Left colon (tissue), 2 donors: Measurements from ENCODE around the gene SPATS2. TPM values are rescaled to one million over a fixed set of nuclear protein-coding genes. Genes with fewer than 3 reads are reported as not detected.

Source experiments
- ATAC-seq: fragments of 200-7000 bp; cut with Tn5 transposase; one replicate; pipeline ENCODE4 v1.9.1; 2020; ENCODE audit warnings: mild to moderate bottlenecking, moderate library complexity
- DNase-seq, 2 donors: peaks; one replicate each; pipeline ENCODE4 v3.0.0-alpha.2; 2020
- intact Hi-C, 2 donors: fragments of 100-400 bp; cut with DNase I in 1 of 2; cut with micrococcal nuclease in 1 of 2; formaldehyde crosslinking; loops; one replicate each; pipeline versions ENCODE4 v1.11.2 to v1.14.0; 2022; cut with DNase I, micrococcal nuclease
- total RNA-seq, 2 donors: library from RNA; stranded (reverse); fragmentation: NEBNext Ultra II Directional; extraction: Animal tissue kit (Norgen Biotek cat#: 25700); gene quantifications; one replicate each; pipeline ENCODE4 v1.2.1, GENCODE V29; 2021
- donor health status: DM: no; HTN: no; CAD: no.
- donor health status: DM: yes; HTN: yes; CAD: no.

Gene SPATS2
- total RNA-seq, 2 donors from 2014 or later = 15.5 to 18.9 TPM

DNA sequence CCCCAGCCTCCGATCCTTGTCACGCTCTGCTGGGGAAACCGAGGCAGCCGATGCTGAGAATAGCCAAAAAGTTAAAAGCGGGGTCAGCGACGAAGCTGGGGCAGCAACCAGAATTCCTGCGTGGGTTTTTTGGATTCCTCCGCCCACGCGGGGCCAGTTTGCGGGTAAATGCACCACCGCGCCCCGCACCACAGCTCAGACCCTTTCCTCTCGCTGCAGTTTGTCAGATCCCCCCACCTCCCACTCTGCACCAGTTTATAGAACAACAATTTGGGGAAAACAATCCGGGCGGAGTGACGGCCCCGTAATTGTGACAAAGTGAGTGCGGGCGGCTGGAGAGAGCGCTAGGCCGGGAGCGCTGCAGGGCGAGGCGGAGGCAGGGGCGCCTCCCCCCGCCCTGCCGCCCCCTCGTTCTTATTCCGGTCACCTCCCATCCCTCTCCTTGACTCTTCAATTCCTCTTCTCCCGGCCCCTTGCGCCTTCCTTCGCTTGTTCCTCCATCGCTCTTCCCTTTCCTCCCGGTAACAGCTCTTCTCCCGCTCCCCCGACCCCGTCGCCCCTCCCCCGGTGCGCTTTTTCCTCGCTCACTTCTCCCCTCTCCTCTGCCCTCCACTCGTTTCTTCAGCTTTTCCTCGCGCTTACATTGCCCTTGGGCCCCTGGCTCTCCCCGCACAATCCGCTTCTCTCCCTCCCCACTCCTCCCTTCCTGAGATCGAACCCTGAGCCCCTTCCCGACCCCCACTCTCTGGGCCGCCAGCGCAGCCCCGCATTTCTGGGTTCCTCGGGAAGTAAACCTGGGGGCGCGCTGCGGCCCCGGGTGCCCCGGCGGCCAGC is 21.2 kb upstream of the SPATS2 start:
- no peak for ATAC-seq
- DNase-seq = no peak
- intact Hi-C loops = loop anchor here in 1 of 2 donors (10.0 kb wide), 1 partner anchor 169 kb away; no protein-coding TSS in a partner anchor

GRCh38 chr12:49346659-49347310 is 20.5 kb upstream of the SPATS2 start, which contains the start of gene DNAJC22:
Gene DNAJC22 (plus strand): TSS chr12:49346888. CDS start chr12:49348873, 1,985 bp downstream.
- DNase-seq = peak in 1 of 2 donors; percentile 52
- peak; percentile 28 for ATAC-seq
- intact Hi-C loops = loop anchor here in 1 of 2 donors (10.0 kb wide), 1 partner anchor 168 kb away; no protein-coding TSS in a partner anchor

- peak; percentile 89 to 94 for DNase-seq
- peak; percentile 92 for ATAC-seq
- intact Hi-C loops = loop anchor here in 1 of 2 donors (10.0 kb wide), 1 partner anchor 167 kb away; no protein-coding TSS in a partner anchor
Observed at GRCh38 chr12:49347311-49348193, 19.7 kb upstream of the SPATS2 start.

GRCh38 chr12:49348781-49349180 is 18.5 kb upstream of the SPATS2 start:
- DNase-seq = no peak
- intact Hi-C loops = loop anchor here in 1 of 2 donors (10.0 kb wide), 1 partner anchor 166 kb away; no protein-coding TSS in a partner anchor

GRCh38 chr12:49349266-49349665 is 18.0 kb upstream of the SPATS2 start:
- ATAC-seq = no peak
- intact Hi-C loops = loop anchor here in 1 of 2 donors (10.0 kb wide), 1 partner anchor 166 kb away; no protein-coding TSS in a partner anchor
- no peak for DNase-seq

More at GRCh38 chr12:49348781-49349180, 18.5 kb upstream of the SPATS2 start:
- ATAC-seq = no peak

- DNase-seq (no peak), ATAC-seq (no peak)
- intact Hi-C loops = no loop called here
Observed at GRCh38 chr12:49352351-49352750, 14.9 kb upstream of the SPATS2 start.

DNA sequence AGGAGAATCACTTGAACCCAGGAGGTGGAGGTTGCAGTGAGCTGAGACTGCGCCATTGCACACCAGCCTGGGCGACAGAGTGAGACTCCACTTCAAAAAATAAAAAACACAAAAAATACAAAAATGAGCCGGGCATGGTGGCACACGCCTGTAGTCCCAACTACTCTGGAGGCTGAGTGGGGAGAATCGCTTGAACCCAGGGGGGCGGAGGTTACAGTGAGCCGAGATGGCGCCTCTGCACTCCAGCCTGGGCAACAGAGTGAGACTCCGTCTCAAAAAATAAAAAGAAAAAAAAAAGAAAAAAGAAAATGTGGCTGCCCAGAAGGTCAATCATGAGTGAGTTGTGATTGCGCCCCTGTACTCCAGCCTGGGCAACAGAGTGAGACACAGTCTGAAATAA is 11.3 kb upstream of the SPATS2 start:
- ATAC-seq (no peak), DNase-seq (no peak)
- intact Hi-C loops = no loop called here

- no peak for DNase-seq
- ATAC-seq = no peak
- intact Hi-C loops = no loop called here
Observed at GRCh38 chr12:49357103-49357678, 10.1 kb upstream of the SPATS2 start.

- intact Hi-C loops = loop anchor here in 1 of 2 donors (1.0 kb wide), 1 partner anchor 156 kb away; no protein-coding TSS in a partner anchor
- DNase-seq (peak in 1 of 2 donors; percentile 53), ATAC-seq (peak; percentile 80)
Observed at GRCh38 chr12:49358483-49359141, 8.7 kb upstream of the SPATS2 start.

DNA sequence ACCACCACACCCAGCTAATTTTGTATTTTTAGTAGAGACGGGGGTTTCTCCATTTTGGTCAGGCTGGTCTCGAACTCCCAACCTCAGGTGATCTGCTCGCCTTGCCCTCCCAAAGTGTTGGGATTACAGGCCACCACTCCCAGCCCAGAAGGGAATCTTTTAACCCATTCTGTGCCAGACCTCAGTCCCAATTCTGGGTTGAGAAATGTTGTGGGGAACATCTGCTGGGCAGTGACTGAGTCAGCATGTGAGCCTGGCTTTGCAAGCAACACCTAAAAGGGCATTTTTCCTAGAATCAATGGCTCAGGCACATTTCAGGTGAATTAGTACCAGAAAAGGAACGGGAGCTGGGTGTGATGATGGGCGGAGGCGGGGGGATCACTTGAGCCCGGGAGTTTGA is 7.6 kb upstream of the SPATS2 start:
- DNase-seq (no peak), ATAC-seq (no peak)
- intact Hi-C loops = loop anchor here in 1 of 2 donors (5.0 kb wide), 1 partner anchor 158 kb away; no protein-coding TSS in a partner anchor

DNA sequence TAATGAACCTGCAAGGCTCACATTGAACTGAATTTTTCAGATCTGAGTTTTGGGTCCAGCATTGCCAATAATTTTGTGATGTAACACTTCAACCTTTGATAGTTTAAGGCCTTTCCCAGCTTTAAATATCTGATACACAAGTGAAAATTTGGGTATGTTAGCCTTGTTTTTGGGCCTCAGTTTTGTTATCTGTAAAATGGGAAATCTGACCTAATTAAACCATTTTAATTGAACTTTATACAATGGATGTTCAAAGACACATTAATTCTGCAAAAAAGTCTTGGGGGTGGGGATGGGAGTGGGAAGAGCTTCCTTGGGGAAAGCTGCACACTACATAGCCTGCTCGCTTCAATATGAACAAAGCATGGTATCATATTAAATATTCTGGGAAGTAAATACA is 5.2 kb upstream of the SPATS2 start:
- intact Hi-C loops = loop anchor here in 1 of 2 donors (5.0 kb wide), 1 partner anchor 155 kb away; no protein-coding TSS in a partner anchor
- DNase-seq (no peak), ATAC-seq (no peak)

DNA sequence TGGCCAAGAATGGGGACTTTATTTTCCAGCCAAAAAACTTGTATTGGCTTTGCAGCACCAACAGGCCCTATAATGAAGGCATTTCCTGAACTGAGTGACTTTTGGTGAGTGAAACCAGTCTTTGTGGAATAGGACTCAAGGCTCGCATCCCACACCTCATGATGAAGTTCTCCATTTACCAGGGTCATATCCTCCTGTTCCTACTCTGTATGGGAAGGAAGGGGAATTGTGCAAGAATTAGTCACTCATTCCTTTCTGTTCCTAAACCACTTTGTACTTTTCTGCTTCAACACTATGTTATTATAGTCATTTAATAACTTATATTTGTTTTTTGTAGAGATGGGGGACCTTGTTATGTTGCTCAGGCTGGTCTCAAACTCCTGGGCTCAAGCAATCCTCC is 2.3 kb upstream of the SPATS2 start:
- DNase-seq = no peak
- intact Hi-C loops = loop anchor here in 1 of 2 donors (5.0 kb wide), 1 partner anchor 152 kb away; no protein-coding TSS in a partner anchor
- ATAC-seq = no peak

DNA sequence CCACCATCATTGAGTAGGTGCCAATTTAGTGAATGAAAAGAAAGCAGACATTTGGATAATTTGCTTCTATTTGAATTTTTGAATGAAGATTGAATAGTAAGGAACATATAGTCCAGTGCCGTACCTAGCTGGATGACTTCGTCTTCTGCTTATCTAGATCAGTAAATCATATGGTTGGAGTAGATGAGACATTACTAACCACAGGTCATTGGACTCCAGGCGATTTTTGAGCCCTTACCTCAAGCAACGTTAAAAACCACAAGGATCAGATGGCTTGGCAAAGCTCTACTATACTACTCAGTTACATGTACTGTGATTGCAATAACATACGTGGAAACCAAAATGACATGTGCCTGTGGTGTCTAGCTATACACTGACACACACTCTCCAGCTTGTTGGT is 1.7 kb upstream of the SPATS2 start:
- intact Hi-C loops = no loop called here
- no peak for DNase-seq
- no peak for ATAC-seq

GRCh38 chr12:49366096-49366651 is 1.1 kb upstream of the SPATS2 start:
- intact Hi-C loops = no loop called here
- DNase-seq = peak in 1 of 2 donors; percentile 26
- peak; percentile 38 for ATAC-seq

- peak; percentile 91 to 94 for DNase-seq
- intact Hi-C loops = no loop called here
- ATAC-seq = peak; percentile 90
Observed at GRCh38 chr12:49366652-49367380, 446 bp upstream of the SPATS2 start.

DNA sequence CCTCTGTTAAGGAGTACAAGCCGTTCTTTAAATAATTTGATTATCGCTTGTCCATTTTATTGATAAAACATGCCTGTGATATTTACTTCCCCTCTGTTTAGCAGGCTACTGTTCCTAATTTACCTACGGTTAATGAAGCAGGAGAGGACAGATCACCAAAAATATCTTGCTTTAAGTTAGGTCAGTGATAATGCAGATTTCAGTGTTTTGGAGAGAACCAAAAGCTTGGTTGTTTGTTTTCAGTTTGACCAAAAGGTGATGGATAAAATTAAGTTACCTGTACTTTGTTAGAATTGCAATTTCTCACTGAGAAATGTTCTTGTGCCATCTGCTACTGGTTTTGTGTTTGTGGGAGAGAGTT is 958 bp downstream of the SPATS2 start:
- ATAC-seq (no peak), DNase-seq (no peak)
- intact Hi-C loops = no loop called here
